HUDEP-2 (cell line): ENCODE measurements around the gene TSPAN16.
A peak's percentile ranks its signal among the peaks of the same experiment; 100 is the strongest.
"Not testable (repeated sequence)": the region's sequence is repeated elsewhere in the genome, so short reads cannot be mapped to it uniquely, and the experiment has no call there.

Experiments
- DNase-seq, 76 experiments: peaks; one replicate each; lab custom pipeline; 2025; ENCODE audit not compliant: unreplicated experiment in 76 of 76; lab: John Stamatoyannopoulos, UW

Gene TSPAN16

DNA sequence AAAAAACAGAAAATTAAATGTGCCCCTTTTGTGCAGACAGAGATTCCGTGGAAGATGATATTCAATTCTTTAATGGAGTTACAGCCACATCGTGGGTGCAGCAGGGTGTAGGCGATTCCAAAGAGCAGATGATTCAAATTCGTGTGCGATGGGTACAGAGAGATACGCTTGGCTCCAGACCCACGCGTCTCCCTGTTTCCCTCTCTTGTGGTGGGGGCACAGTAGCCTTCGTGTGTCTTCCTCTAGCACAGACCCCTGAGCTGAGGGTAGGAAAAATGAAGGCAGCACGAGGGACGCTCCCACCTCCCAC is 4.8 kb downstream of the TSPAN16 start:
- no peak for DNase-seq

- DNase-seq: no peak
Measured at GRCh38 chr19:11304936-11305335, 9.0 kb downstream of the TSPAN16 start.

DNA sequence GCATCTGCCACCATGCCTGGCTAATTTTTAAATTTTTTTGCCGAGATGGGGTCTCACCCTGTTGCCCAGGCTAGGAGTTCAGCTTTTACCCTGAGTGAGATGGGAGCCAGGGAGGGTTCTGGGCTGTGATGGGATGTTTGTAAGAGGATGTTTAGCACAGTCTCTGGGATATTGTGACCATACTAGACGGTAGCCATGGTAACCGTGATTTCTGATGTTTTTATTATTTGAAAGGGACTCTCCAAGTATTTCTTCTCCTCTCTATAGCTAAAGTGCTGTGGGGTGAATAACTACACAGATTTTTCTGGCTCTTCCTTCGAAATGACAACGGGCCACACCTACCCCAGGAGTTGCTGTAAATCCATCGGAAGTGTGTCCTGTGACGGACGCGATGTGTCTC is 10.4 kb downstream of the TSPAN16 start:
- DNase-seq: no peak

- not testable (repeated sequence) for DNase-seq
Measured at GRCh38 chr19:11320278-11320995, 24.5 kb downstream of the TSPAN16 start.

- DNase-seq: peak in 1 of 76 experiments; percentile 17
Measured at GRCh38 chr19:11321191-11322126, 25.5 kb downstream of the TSPAN16 start.

DNA sequence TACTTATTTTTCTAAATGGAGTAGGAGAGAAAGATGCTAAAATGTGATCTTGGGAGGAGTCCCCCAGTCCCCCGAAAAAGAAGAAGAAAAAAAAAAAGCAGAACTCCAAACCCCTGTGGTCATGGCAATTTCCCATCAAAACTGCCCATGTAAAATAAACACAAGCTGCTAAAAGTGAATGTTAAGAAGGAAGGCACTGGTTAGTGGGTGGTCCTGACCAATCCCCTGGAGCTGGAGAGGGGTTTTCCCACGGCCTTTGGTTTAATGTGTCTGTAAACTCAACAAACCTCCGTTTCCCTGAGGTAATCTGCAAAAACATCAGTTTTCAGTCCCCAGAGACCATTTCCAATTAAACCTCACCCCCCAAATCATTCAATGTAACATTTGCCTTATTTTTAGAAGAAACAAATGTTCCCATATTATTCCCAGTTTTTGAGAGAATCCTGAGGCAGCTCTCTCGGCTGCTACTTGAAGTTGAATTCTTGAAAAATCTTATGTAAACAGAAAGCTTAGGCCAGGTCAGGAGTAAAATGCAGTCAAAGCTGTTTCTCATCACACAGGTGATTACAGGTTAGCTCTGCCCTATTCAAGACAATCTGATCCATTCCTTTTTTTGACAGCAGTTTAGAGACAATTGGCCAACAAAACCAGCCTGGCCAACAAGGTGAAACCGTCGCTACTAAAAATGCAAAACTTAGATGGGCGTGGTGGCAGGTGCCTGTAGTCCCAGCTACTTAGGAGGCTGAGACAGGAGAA is 26.5 kb downstream of the TSPAN16 start:
- no peak for DNase-seq

- DNase-seq: no peak
Measured at GRCh38 chr19:11323601-11324078, 27.7 kb downstream of the TSPAN16 start.

- peak in 4 of 76 experiments; percentile 10 to 30 (median 14) for DNase-seq
Measured at GRCh38 chr19:11324079-11324661, 28.2 kb downstream of the TSPAN16 start.

DNA sequence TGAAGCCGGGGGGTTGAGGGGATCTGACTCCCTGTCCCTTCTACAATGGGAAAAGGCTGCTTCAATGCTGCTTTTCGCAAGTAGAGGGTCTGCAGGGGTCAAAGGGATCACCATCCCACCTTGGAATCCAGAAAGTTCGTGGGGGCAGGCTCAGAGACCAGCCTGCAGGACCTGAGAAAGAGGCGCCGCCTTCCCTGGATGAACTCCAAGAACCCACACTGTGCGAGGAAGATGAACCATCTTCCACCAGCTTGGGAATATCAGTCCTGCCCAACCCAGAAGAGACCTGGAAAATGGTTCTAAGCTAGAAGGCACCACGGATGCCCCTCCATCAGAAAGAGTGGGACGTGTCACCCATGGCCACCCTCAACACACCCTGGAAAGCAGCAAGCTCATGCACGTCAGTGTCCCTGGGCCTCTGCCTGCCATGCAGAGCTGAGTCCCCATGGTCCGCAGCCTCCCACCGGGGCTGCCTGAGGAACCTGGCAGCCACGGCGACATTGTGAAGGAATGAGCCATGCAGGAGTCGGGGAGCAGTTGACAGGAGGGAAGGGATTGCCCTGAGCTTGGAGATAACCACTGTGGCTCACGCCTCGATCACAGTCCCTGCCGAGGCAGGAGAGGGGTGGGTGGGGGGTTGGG is 28.9 kb downstream of the TSPAN16 start:
- no peak for DNase-seq

GRCh38 chr19:11325544-11325943 is 29.6 kb downstream of the TSPAN16 start:
- DNase-seq: no peak

DNA sequence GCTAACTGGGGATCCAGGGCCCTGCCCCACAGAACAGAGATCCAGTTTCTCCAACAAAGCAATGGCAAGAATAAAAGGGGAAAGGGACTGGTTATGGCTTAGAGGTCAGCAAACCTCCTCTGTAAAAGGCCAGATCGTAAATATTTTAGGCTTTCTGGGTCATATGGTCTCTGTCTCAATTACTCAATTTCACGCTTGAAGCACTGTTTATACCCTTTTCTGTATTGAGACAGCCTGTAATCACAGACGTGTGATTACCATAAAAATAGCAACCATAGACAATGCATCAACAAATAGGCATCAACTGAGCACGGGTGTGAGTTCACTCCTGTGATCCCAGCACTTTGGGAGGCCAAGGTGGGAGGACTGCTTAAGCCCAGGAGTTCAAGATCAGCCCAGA is 34.2 kb downstream of the TSPAN16 start:
- no peak for DNase-seq

- no peak for DNase-seq
Measured at GRCh38 chr19:11331502-11331901, 35.5 kb downstream of the TSPAN16 start.

- no peak for DNase-seq
Measured at GRCh38 chr19:11332822-11333221, 36.9 kb downstream of the TSPAN16 start.

DNA sequence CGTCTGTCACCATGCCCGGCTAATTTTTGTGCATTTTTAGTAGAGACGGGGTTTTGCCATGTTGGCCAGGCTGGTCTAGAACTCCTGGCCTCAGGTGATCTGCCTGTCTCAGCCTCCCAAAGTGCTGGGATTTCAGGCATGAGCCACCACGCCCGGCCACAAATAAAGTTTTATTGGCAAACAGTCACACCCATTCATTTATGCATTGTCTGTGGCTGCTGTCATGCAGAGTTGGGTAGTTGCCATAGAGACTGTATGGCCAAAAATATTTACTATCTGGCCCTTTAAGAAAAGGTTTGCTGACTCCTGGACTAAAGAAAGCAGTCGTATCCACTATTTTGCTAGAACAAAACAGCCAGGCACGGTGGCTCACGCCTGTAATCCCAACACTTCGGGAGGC is 37.9 kb downstream of the TSPAN16 start:
- not testable (repeated sequence) for DNase-seq

DNA sequence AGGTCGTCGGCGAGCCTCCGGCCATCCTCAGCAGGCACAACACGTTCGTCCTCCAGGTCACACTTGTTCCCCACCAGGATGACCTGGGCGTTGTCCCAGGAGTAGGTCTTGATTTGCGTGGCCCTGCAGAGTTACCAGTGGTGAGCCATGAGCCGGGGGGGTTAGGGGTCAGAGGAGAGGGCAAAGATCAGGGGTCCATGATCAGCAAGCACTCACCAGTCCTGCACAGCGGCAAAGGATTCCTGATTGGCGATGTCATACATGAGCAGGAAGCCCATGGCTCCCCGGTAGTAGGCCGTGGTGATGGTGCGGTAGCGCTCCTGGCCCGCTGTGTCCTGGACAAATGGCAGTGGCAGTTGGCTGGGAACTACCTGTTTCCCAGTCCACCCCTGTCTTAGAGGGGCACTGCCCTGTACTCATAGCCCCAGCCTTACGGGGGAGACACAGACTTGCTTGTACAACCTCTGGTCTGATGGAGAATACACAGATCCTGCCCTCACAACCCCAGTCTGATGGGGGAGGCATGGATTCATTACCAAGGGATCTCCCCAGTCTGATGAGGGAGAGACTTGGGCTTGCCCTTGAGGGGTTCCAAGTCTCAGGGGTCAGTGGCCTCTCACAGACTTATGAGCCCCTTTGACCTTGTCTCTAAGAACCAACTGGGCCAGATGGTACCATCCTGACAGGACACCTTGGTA is 39.6 kb downstream of the TSPAN16 start:
- DNase-seq: no peak

- DNase-seq: no peak
Measured at GRCh38 chr19:11337080-11337479, 41.1 kb downstream of the TSPAN16 start.

DNA sequence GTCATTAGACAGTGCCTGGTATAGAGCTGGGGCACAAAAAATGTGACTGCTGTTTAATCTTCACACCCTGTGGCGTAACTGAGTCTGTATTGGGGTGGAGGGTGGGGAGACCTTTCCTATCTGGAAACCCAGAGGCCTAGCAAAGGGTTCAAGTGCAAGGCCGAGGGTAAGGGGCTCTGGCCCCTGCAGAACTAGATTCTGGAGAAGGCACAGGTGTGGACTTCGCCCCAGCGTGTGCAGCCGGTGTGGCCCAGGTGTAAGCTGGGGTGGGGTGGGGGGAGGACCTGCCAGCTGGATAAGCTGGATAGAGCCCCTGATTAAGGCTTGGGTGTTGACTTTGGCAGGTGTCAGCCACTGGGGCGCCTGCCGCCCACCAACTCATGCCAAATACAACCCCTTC is 42.2 kb downstream of the TSPAN16 start:
- no peak for DNase-seq

GRCh38 chr19:11338569-11339253 is 42.8 kb downstream of the TSPAN16 start:
- DNase-seq: peak in 1 of 76 experiments; percentile 8
